ENCODE results near the gene FAM237B. TPM values are rescaled to one million over a fixed set of nuclear protein-coding genes. Genes with fewer than 3 reads are reported as not detected.

The FAM237B gene
- total RNA-seq, 2 experiments from 2014 or later, result not detected

DNA sequence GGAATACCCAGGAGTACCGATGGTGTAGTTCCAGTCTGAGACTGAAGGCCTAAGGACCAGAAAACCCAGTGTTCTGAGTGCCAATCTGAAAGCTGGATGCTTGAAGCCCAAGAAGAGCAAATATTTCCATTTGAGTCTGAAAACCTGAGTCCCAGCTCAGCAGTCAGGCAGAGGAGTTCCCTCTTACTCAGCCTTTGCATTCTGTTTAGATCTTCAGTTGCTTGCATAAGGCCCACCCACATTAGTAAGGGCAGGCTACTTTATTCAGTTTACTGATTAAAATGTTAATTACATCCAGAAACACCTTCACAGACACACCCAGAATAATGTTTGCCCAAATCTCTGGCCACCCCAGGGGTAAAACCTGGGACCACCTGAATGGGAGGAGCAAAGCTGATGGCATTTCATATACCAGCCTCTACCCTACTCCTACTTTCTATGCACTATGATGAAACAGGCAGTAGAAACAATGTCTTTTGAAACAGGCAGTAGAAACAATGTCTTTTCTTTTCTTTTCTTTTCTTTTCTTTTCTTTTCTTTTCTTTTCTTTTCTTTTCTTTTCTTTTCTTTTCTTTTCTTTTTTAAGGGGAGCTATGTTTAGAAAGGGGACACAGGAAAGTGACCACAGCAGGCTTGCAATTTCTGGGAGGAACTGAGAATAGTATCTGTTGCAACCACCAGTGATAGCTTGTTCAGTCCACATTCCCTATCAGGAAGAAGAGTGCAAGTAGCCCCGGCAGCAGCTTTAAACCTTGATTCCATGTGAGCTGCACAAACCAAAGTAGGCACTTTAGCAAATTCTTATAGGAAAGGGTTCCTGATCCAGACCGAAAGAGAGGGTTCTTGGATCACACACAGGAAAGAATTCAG is 30.6 kb downstream of the FAM237B start:
- Histone ChIP-seq H3K4me1 (ENCODE audit: insufficient read depth, low read length, poor library complexity, severe bottlenecking) (no peaks in the 10 kb centered on the region), H3K79me2 (ENCODE audit: insufficient read depth, low read depth, low read length) (no peaks in the 10 kb centered on the region), H2AFZ (ENCODE audit: low read length) (no peak overlapping the region), H3K4me2 (ENCODE audit: low read length) (no peak overlapping the region), H3K4me3 (ENCODE audit: low read depth, low read length, poor library complexity, severe bottlenecking) (no peak overlapping the region), H4K20me1 (ENCODE audit: insufficient read depth, low read length) (no peaks in the 10 kb centered on the region), H3K9me3 (ENCODE audit: low read length) (peaks cover 12% of the 10 kb centered on the region; the same call in 1 of the 2 replicates), H3K27ac (ENCODE audit: low read depth, low read length, poor library complexity, severe bottlenecking) (no peak overlapping the region), H3K36me3 (ENCODE audit: insufficient read depth, low read length) (no peaks in the 10 kb centered on the region), H3K9me2 (ENCODE audit: insufficient read depth, low read length) (no peaks in the 10 kb centered on the region)
- intact Hi-C loops (cut with micrococcal nuclease; ENCODE audit: unreplicated experiment), result no loop called here
- DNase-seq (ENCODE audit: low spot score), result no peak
- TF ChIP-seq EZH2phosphoT487 (IDR thresholded peaks at IDR 0.05; ENCODE audit: borderline replicate concordance, low read depth, low read length), result no peak
- TF ChIP-seq, protein P1, sequence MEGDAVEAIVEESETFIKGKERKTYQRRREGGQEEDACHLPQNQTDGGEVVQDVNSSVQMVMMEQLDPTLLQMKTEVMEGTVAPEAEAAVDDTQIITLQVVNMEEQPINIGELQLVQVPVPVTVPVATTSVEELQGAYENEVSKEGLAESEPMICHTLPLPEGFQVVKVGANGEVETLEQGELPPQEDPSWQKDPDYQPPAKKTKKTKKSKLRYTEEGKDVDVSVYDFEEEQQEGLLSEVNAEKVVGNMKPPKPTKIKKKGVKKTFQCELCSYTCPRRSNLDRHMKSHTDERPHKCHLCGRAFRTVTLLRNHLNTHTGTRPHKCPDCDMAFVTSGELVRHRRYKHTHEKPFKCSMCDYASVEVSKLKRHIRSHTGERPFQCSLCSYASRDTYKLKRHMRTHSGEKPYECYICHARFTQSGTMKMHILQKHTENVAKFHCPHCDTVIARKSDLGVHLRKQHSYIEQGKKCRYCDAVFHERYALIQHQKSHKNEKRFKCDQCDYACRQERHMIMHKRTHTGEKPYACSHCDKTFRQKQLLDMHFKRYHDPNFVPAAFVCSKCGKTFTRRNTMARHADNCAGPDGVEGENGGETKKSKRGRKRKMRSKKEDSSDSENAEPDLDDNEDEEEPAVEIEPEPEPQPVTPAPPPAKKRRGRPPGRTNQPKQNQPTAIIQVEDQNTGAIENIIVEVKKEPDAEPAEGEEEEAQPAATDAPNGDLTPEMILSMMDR (conservative IDR thresholded peaks at IDR 0.05; ENCODE audit: low read length), result no peak
- POLR2A ChIA-PET, result interaction anchor here (0.6 kb wide), 2 partner anchors 59 to 561 kb away, joined by 4 read pairs; no protein-coding TSS in a partner anchor
- BruUV-seq (replicated peaks), result no TSS peak
- CTCF ChIA-PET (ENCODE audit: unreplicated experiment), result no interaction called here

- H3K9me2 ChIP-seq (ENCODE audit: insufficient read depth, low read length), result no peaks in the 10 kb centered on the region
- peaks cover 9% of the 10 kb centered on the region; the same call in 1 of the 2 replicates for H3K9me3 ChIP-seq (ENCODE audit: low read length)
- no peak overlapping the region for H2AFZ ChIP-seq (ENCODE audit: low read length)
- H3K4me3 ChIP-seq (ENCODE audit: low read depth, low read length, poor library complexity, severe bottlenecking), result no peak overlapping the region
- H3K79me2 ChIP-seq (ENCODE audit: insufficient read depth, low read depth, low read length), result no peaks in the 10 kb centered on the region
- intact Hi-C loops (cut with micrococcal nuclease; ENCODE audit: unreplicated experiment), result no loop called here
- ChIA-PET POLR2A (no interaction called here), CTCF (ENCODE audit: unreplicated experiment) (no interaction called here)
- H4K20me1 ChIP-seq (ENCODE audit: insufficient read depth, low read length), result no peaks in the 10 kb centered on the region
- BruUV-seq (replicated peaks), result no TSS peak
- DNase-seq (ENCODE audit: low spot score), result no peak
- TF ChIP-seq, protein P1 (conservative IDR thresholded peaks at IDR 0.05; ENCODE audit: low read length), result no peak
- no peak for TF ChIP-seq EZH2phosphoT487 (IDR thresholded peaks at IDR 0.05; ENCODE audit: borderline replicate concordance, low read depth, low read length)
- no peak overlapping the region for H3K4me2 ChIP-seq (ENCODE audit: low read length)
- no peak overlapping the region for H3K27ac ChIP-seq (ENCODE audit: low read depth, low read length, poor library complexity, severe bottlenecking)
- no peaks in the 10 kb centered on the region for H3K36me3 ChIP-seq (ENCODE audit: insufficient read depth, low read length)
- H3K4me1 ChIP-seq (ENCODE audit: insufficient read depth, low read length, poor library complexity, severe bottlenecking), result no peaks in the 10 kb centered on the region
These were observed 33.0 kb downstream of the FAM237B start for GRCh38 chr7:90288154-90288553.

All from OCI-LY7 (cell line).